ENCODE results near the gene EEF1B2. TPM values are rescaled to one million over a fixed set of nuclear protein-coding genes. Genes with fewer than 3 reads are reported as not detected.
"Not testable (repeated sequence)": the region's sequence is repeated elsewhere in the genome, so short reads cannot be mapped to it uniquely, and the experiment has no call there.

Gene EEF1B2
- total RNA-seq, 2 experiments from 2014 or later = 559 to 585 TPM

DNA sequence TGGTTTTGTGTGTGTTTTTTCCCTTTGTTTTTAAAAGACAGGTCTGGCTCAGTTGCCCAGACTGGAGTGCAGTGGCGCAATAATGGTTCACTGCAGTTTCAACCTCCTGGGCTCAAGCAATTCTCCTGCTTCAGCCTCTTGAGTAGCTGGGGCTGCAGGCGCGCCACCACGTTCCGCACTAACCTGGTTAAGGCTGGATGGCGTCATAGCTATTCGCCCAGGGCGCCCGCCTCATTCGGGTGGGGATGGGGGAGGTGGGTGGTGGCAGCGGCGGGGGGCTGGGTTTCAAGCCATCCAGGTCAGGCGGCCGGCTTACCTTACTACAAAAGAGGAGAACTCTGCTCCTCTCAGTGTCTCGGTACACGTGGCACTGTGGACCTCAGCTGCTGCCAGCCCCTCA, 42.8 kb downstream of the EEF1B2 start:
- DNase-seq = no peak
- H3K9me3 Mint-ChIP-seq (ENCODE audit: insufficient read depth) = no peaks in the 10 kb centered on the region

GRCh38 chr2:206203331-206203730, 43.6 kb downstream of the EEF1B2 start:
- peaks cover 7% of the 10 kb centered on the region for H3K27me3 Mint-ChIP-seq (ENCODE audit: low read depth)
- no peaks in the 10 kb centered on the region for H3K9me3 Mint-ChIP-seq (ENCODE audit: insufficient read depth)
- DNase-seq = no peak
- ATAC-seq = no peak
- no peaks in the 10 kb centered on the region for H3K4me1 Mint-ChIP-seq (ENCODE audit: low read depth)
- H3K27ac Mint-ChIP-seq = no peak overlapping the region
- no peaks in the 10 kb centered on the region for H3K36me3 Mint-ChIP-seq (ENCODE audit: low read depth)
- no peak overlapping the region for H3K4me3 Mint-ChIP-seq
- POLR2A ChIA-PET = no interaction called here
- CTCF ChIA-PET = no interaction called here

More for the DNA sequence above, 42.8 kb downstream of the EEF1B2 start:
- peaks cover 7% of the 10 kb centered on the region for H3K27me3 Mint-ChIP-seq (ENCODE audit: low read depth)
- CTCF ChIA-PET = no interaction called here
- POLR2A ChIA-PET = no interaction called here
- H3K27ac Mint-ChIP-seq = no peak overlapping the region
- no peaks in the 10 kb centered on the region for H3K36me3 Mint-ChIP-seq (ENCODE audit: low read depth)
- no peak overlapping the region for H3K4me3 Mint-ChIP-seq
- ATAC-seq = no peak
- no peaks in the 10 kb centered on the region for H3K4me1 Mint-ChIP-seq (ENCODE audit: low read depth)

DNA sequence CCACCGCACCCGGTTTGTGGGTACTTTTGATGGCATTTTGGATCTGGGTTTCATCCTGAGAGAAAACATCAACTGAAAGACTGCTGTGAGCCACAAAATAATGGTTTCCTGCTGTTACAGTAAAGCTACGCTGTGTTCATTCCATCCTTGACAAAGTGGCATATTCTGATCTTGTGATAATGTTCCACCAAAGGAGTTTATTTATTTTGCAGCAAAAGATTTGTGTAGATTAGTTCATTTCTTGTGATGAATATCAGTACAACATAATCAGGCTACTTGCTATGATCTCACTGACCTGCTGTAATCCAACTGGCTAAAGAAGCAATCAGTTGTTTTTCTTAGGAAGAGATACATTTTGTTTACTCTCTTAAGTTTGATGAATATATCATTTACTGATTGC, 45.0 kb downstream of the EEF1B2 start:
- POLR2A ChIA-PET = no interaction called here
- CTCF ChIA-PET = no interaction called here

GRCh38 chr2:206207316-206207715, 47.6 kb downstream of the EEF1B2 start:
- H3K27ac Mint-ChIP-seq; H3K36me3 Mint-ChIP-seq (ENCODE audit: low read depth); DNase-seq; ATAC-seq; CTCF ChIA-PET; H3K4me1 Mint-ChIP-seq (ENCODE audit: low read depth); H3K9me3 Mint-ChIP-seq (ENCODE audit: insufficient read depth); H3K27me3 Mint-ChIP-seq (ENCODE audit: low read depth); H3K4me3 Mint-ChIP-seq; POLR2A ChIA-PET: not testable (repeated sequence)

More for the DNA sequence above, 45.0 kb downstream of the EEF1B2 start:
- ATAC-seq (no peak), DNase-seq (no peak)
- H3K27me3 Mint-ChIP-seq (ENCODE audit: low read depth) = peaks cover 7% of the 10 kb centered on the region
- no peaks in the 10 kb centered on the region for H3K4me1 Mint-ChIP-seq (ENCODE audit: low read depth)
- no peaks in the 10 kb centered on the region for H3K36me3 Mint-ChIP-seq (ENCODE audit: low read depth)
- no peaks in the 10 kb centered on the region for H3K9me3 Mint-ChIP-seq (ENCODE audit: insufficient read depth)
- H3K4me3 Mint-ChIP-seq = no peak overlapping the region
- H3K27ac Mint-ChIP-seq = no peak overlapping the region

DNA sequence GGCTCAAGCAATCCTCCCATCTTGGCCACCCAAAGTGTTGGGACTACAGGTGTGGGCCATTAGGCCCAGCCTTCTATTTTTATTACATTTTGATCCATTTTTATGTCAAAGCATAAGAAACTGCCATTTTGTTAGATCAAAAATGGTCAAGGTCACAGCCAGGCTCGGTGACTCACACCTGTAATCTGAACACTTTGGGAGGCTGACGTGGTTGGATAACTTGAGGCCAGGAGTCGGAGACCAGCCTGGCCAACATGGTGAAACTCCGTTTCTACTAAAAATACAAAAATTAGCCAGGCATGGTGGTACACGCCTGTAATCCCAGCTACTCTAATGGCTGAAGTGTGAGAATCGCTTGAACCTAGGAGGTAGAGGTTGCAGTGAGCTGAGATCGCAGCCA, 49.2 kb downstream of the EEF1B2 start:
- peaks cover 9% of the 10 kb centered on the region for H3K27me3 Mint-ChIP-seq (ENCODE audit: low read depth)
- DNase-seq (no peak), ATAC-seq (no peak)
- CTCF ChIA-PET = no interaction called here
- no peaks in the 10 kb centered on the region for H3K36me3 Mint-ChIP-seq (ENCODE audit: low read depth)
- POLR2A ChIA-PET = no interaction called here
- no peak overlapping the region for H3K27ac Mint-ChIP-seq
- H3K4me3 Mint-ChIP-seq = no peak overlapping the region
- no peaks in the 10 kb centered on the region for H3K9me3 Mint-ChIP-seq (ENCODE audit: insufficient read depth)
- H3K4me1 Mint-ChIP-seq (ENCODE audit: low read depth) = peaks cover 2% of the 10 kb centered on the region

DNA sequence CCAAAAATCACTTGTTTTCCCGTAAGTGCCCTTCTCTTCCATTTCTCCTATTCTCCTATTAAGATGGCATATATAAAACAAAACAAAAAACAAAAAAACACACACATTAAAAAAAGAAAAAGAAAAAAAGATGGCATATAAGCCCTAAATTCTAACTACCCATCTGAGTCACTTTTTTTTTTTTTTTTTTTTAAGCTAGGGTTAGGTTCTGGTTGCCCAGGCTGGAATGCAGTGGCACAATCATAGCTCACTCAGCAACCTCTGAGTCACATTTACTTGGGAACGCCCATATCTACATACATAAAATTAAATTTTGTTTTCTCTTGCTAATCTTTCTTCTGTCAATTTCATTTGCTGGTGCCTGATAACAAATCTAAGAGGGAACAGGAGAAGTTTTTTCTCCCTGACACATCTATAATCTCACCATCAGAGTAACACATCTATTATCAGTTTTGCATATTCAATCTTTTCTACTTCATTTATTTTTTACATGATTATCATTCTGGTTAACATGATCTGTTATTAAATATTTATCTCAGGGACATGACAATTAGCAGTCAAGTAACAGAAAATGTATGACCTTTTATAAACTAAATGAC, 52.1 kb downstream of the EEF1B2 start:
- POLR2A ChIA-PET = interaction anchor here (0.6 kb wide), 1 partner anchor 25 kb away, joined by 3 read pairs; no protein-coding TSS in a partner anchor
- Mint-ChIP-seq H3K36me3 (ENCODE audit: low read depth) (no peaks in the 10 kb centered on the region), H3K4me3 (no peak overlapping the region), H3K9me3 (ENCODE audit: insufficient read depth) (no peaks in the 10 kb centered on the region), H3K27ac (no peak overlapping the region), H3K4me1 (ENCODE audit: low read depth) (peaks cover 2% of the 10 kb centered on the region), H3K27me3 (ENCODE audit: low read depth) (peaks cover 12% of the 10 kb centered on the region)
- CTCF ChIA-PET = no interaction called here
- DNase-seq = no peak
- no peak for ATAC-seq

Other genes with a start within 250 kb of the EEF1B2 start
- 10 to 100 TPM; 24.4 to 24.6 TPM for gene INO80D, start 73.7 kb upstream of the EEF1B2 start, total RNA-seq
- gene NDUFS1, start 451 bp upstream of the EEF1B2 start, total RNA-seq = 10 to 100 TPM; 65.7 to 69.0 TPM
- 1 to 10 TPM; 3.2 to 4.3 TPM for gene ZDBF2, start 114.8 kb downstream of the EEF1B2 start, total RNA-seq

All from activated CD8-positive, alpha-beta T cell treated with anti-CD3 and anti-CD28 coated beads, Interleukin-2, amount 10 ng/mL, durations not matched to agents 7 days and 5 days (primary cell).